Measurements from ENCODE around the gene DPEP2NB. TPM values are rescaled to one million over a fixed set of nuclear protein-coding genes. Genes with fewer than 3 reads are reported as not detected.
"Not testable (repeated sequence)": the region's sequence is repeated elsewhere in the genome, so short reads cannot be mapped to it uniquely, and the experiment has no call there.

Gene DPEP2NB
- total RNA-seq, 1 experiment from 2014 or later: not detected

DNA sequence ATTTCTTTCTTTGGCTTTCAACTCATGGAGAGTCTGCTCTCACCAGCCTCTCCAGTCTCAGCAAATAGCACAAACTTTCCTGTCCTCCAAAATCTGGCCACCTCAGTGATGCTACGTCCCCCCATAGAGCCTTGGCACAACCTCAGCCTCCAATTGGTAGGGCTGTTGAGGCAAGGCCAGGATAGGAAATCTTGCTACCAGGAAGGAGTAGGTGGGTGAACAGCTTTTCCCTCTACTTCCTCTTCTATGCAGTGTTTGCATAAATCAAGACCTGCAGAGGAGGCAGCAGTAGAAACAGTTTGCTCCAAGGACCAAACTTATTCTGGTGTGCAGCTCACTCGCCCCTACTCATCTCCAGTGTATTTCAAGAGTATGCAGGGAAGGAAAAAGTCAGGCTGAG, 15.7 kb downstream of the DPEP2NB start:
- ChIA-PET POLR2A (no interaction called here), CTCF (interaction anchor here (0.6 to 2.0 kb wide), 2 partner anchors 8 to 24 kb away, joined by 3 to 9 read pairs; no protein-coding TSS in a partner anchor)
- no peak for DNase-seq (ENCODE audit: unreplicated experiment)
- Mint-ChIP-seq H3K9me3 (ENCODE audit: unreplicated experiment) (no peaks in the 10 kb centered on the region), H3K27ac (ENCODE audit: low read depth, unreplicated experiment) (no peak overlapping the region), H3K4me3 (ENCODE audit: unreplicated experiment) (no peak overlapping the region), H3K27me3 (ENCODE audit: insufficient read depth, unreplicated experiment) (no peaks in the 10 kb centered on the region), H3K4me1 (ENCODE audit: insufficient read depth, unreplicated experiment) (peaks cover 5% of the 10 kb centered on the region), H3K36me3 (ENCODE audit: insufficient read depth, unreplicated experiment) (no peaks in the 10 kb centered on the region)
- TF ChIP-seq CTCF (IDR thresholded peaks at IDR 0.05; ENCODE audit: unreplicated experiment): no peak
- BruUV-seq (replicated peaks): no TSS peak
- intact Hi-C loops (cut with micrococcal nuclease): no loop called here

GRCh38 chr16:67998779-67999688, 16.7 kb downstream of the DPEP2NB start, which contains the start of gene DPEP2:
DPEP2 (minus strand) TSS chr16:67999484; CDS start chr16:67993212, 6,272 bp downstream.
- BruUV-seq (replicated peaks); H3K9me3 Mint-ChIP-seq (ENCODE audit: unreplicated experiment); H3K27ac Mint-ChIP-seq (ENCODE audit: low read depth, unreplicated experiment); DNase-seq (ENCODE audit: unreplicated experiment); H3K36me3 Mint-ChIP-seq (ENCODE audit: insufficient read depth, unreplicated experiment); H3K4me1 Mint-ChIP-seq (ENCODE audit: insufficient read depth, unreplicated experiment); intact Hi-C loops (cut with micrococcal nuclease); H3K27me3 Mint-ChIP-seq (ENCODE audit: insufficient read depth, unreplicated experiment); H3K4me3 Mint-ChIP-seq (ENCODE audit: unreplicated experiment): not testable (repeated sequence)
- CTCF ChIA-PET: interaction anchor here (0.6 to 1.3 kb wide), 4 partner anchors 13 to 259 kb away, joined by 3 to 4 read pairs (median 3); no protein-coding TSS in a partner anchor
- POLR2A ChIA-PET: interaction anchor here (0.8 kb wide), 1 partner anchor 9 kb away, joined by 6 read pairs; no protein-coding TSS in a partner anchor

GRCh38 chr16:67998231-67998778, 17.4 kb downstream of the DPEP2NB start:
- intact Hi-C loops (cut with micrococcal nuclease): not testable (repeated sequence)

GRCh38 chr16:67996666-67997065, 19.0 kb downstream of the DPEP2NB start:
- DNase-seq (ENCODE audit: unreplicated experiment): no peak
- POLR2A ChIA-PET: no interaction called here
- Mint-ChIP-seq H3K36me3 (ENCODE audit: insufficient read depth, unreplicated experiment) (no peaks in the 10 kb centered on the region), H3K4me3 (ENCODE audit: unreplicated experiment) (no peak overlapping the region), H3K4me1 (ENCODE audit: insufficient read depth, unreplicated experiment) (peaks cover 5% of the 10 kb centered on the region), H3K27ac (ENCODE audit: low read depth, unreplicated experiment) (no peak overlapping the region), H3K27me3 (ENCODE audit: insufficient read depth, unreplicated experiment) (no peaks in the 10 kb centered on the region), H3K9me3 (ENCODE audit: unreplicated experiment) (no peaks in the 10 kb centered on the region)
- intact Hi-C loops (cut with micrococcal nuclease): no loop called here
- no TSS peak for BruUV-seq (replicated peaks)
- TF ChIP-seq CTCF (IDR thresholded peaks at IDR 0.05; ENCODE audit: unreplicated experiment): no peak
- CTCF ChIA-PET: no interaction called here

More at GRCh38 chr16:67998231-67998778, 17.4 kb downstream of the DPEP2NB start:
- not testable (repeated sequence) for H3K27me3 Mint-ChIP-seq (ENCODE audit: insufficient read depth, unreplicated experiment); H3K27ac Mint-ChIP-seq (ENCODE audit: low read depth, unreplicated experiment); DNase-seq (ENCODE audit: unreplicated experiment); H3K36me3 Mint-ChIP-seq (ENCODE audit: insufficient read depth, unreplicated experiment); H3K9me3 Mint-ChIP-seq (ENCODE audit: unreplicated experiment); H3K4me3 Mint-ChIP-seq (ENCODE audit: unreplicated experiment); H3K4me1 Mint-ChIP-seq (ENCODE audit: insufficient read depth, unreplicated experiment); BruUV-seq (replicated peaks)
- ChIA-PET CTCF (interaction anchor here (1.3 kb wide), 1 partner anchor 66 kb away, joined by 4 read pairs; no protein-coding TSS in a partner anchor), POLR2A (interaction anchor here (0.8 to 0.9 kb wide), 2 partner anchors 10 to 23 kb away, joined by 3 to 6 read pairs; no protein-coding TSS in a partner anchor)

GRCh38 chr16:67995423-67995822, 20.3 kb downstream of the DPEP2NB start:
- no peaks in the 10 kb centered on the region for H3K9me3 Mint-ChIP-seq (ENCODE audit: unreplicated experiment)
- no peak overlapping the region for H3K27ac Mint-ChIP-seq (ENCODE audit: low read depth, unreplicated experiment)
- no peaks in the 10 kb centered on the region for H3K36me3 Mint-ChIP-seq (ENCODE audit: insufficient read depth, unreplicated experiment)
- intact Hi-C loops (cut with micrococcal nuclease): no loop called here
- CTCF ChIA-PET: interaction anchor here (0.6 to 1.2 kb wide), 2 partner anchors 13 to 290 kb away, joined by 3 read pairs; no protein-coding TSS in a partner anchor
- POLR2A ChIA-PET: no interaction called here
- H3K27me3 Mint-ChIP-seq (ENCODE audit: insufficient read depth, unreplicated experiment): no peaks in the 10 kb centered on the region
- no peak overlapping the region for H3K4me3 Mint-ChIP-seq (ENCODE audit: unreplicated experiment)
- H3K4me1 Mint-ChIP-seq (ENCODE audit: insufficient read depth, unreplicated experiment): peaks cover 3% of the 10 kb centered on the region
- no peak for DNase-seq (ENCODE audit: unreplicated experiment)
- no peak for TF ChIP-seq CTCF (IDR thresholded peaks at IDR 0.05; ENCODE audit: unreplicated experiment)
- BruUV-seq (replicated peaks): no TSS peak

DNA sequence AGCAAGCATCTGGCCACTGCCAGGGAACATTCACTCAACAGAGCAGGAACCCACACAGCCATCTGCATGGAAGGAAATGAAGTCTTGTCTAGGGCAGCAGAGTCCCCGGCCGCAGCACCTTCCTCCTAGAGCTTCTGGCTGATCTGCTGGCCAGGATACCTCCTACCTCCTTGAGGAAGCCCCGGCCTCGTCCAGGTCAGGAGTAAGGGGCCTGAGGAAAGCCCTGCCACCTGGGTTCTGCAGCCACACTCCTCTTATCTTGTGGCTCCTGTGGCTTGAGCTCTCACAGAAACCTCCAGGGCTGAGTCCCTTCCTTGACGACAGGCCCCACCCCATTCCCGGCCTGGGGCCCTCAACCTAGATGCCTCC, 21.7 kb downstream of the DPEP2NB start:
- H3K36me3 Mint-ChIP-seq (ENCODE audit: insufficient read depth, unreplicated experiment); H3K9me3 Mint-ChIP-seq (ENCODE audit: unreplicated experiment); DNase-seq (ENCODE audit: unreplicated experiment); H3K27me3 Mint-ChIP-seq (ENCODE audit: insufficient read depth, unreplicated experiment); BruUV-seq (replicated peaks); H3K4me1 Mint-ChIP-seq (ENCODE audit: insufficient read depth, unreplicated experiment); POLR2A ChIA-PET; intact Hi-C loops (cut with micrococcal nuclease): not testable (repeated sequence)
- Mint-ChIP-seq H3K27ac (ENCODE audit: low read depth, unreplicated experiment) (peak overlapping the region; percentile 82), H3K4me3 (ENCODE audit: unreplicated experiment) (peak overlapping the region; percentile 53)
- CTCF ChIA-PET: interaction anchor here (0.6 to 1.4 kb wide), 17 partner anchors 9 to 1089 kb away, joined by 3 to 11 read pairs (median 3); partner anchors contain the start of genes DDX28 and DUS2

Data from MCF 10A (cell line).